GM23338 (cell line): ENCODE measurements around the gene FMN1. TPM values are rescaled to one million over a fixed set of nuclear protein-coding genes. Genes with fewer than 3 reads are reported as not detected.

ENCODE experiments used
- ATAC-seq: fragments of 200-7000 bp; cut with Tn5 transposase; 3 replicates; pipeline ENCODE4 v1.9.1; 2020
- DNase-seq: peaks from one replicate; pipeline ENCODE4 v3.0.0-alpha.2; 2015; ENCODE audit warnings: low spot score
- H2AFZ ChIP-seq: fragments of 200-600 bp; sonication (generic); 2 replicates; pipeline ENCODE4 v1.8.0; 2016; ENCODE audit warnings: antibody characterized with exemption, mild to moderate bottlenecking, moderate library complexity
- H3F3A ChIP-seq: fragments of 200-600 bp; sonication (generic); replicated peaks from 2 replicates; pipeline ENCODE4 v1.8.0; 2017; ENCODE audit warnings: antibody characterized with exemption, mixed run types, low read depth
- H3K27ac ChIP-seq: fragments of 200-600 bp; sonication (generic); 2 replicates; pipeline ENCODE4 v1.6.1; 2016; ENCODE audit warnings: low read depth
- H3K27me3 ChIP-seq: fragments of 200-600 bp; sonication (generic); 2 replicates; pipeline ENCODE4 v1.8.0; 2016; ENCODE audit warnings: mild to moderate bottlenecking, mixed run types, moderate library complexity; ENCODE audit not compliant: insufficient read depth
- H3K36me3 ChIP-seq: fragments of 200-600 bp; sonication (generic); 2 replicates; pipeline ENCODE4 v1.8.0; 2016; ENCODE audit warnings: mild to moderate bottlenecking; ENCODE audit not compliant: insufficient read depth
- H3K4me1 ChIP-seq: fragments of 200-600 bp; sonication (generic); 2 replicates; pipeline ENCODE4 v1.8.0; 2016; ENCODE audit warnings: mild to moderate bottlenecking, moderate library complexity; ENCODE audit not compliant: insufficient read depth
- H3K4me2 ChIP-seq: fragments of 200-600 bp; sonication (generic); 2 replicates; pipeline ENCODE4 v1.7.1; 2017; ENCODE audit warnings: mixed run types
- H3K4me3 ChIP-seq: fragments of 200-600 bp; sonication (generic); 2 replicates; pipeline ENCODE4 v1.6.1; 2016; ENCODE audit warnings: mixed run types
- H3K79me2 ChIP-seq: fragments of 200-600 bp; sonication (generic); replicated peaks from 2 replicates; pipeline ENCODE4 v1.8.0; 2017; ENCODE audit warnings: mild to moderate bottlenecking; ENCODE audit not compliant: insufficient read depth
- H3K9me2 ChIP-seq: fragments of 200-600 bp; sonication (generic); 2 replicates; pipeline ENCODE4 v1.8.0; 2017; ENCODE audit not compliant: insufficient read depth
- H4K20me1 ChIP-seq: fragments of 200-600 bp; sonication (generic); replicated peaks from 2 replicates; pipeline ENCODE4 v1.8.0; 2017; ENCODE audit warnings: mild to moderate bottlenecking; ENCODE audit not compliant: insufficient read depth
- H3K27ac Mint-ChIP-seq: 2 replicates; pipeline ENCODE4 v1.8.0; 2020; ENCODE audit warnings: inconsistent platforms, mild to moderate bottlenecking, moderate library complexity, mixed read lengths
- H3K27me3 Mint-ChIP-seq: 3 replicates; pipeline ENCODE4 v1.8.0; 2022; ENCODE audit warnings: low read depth, mild to moderate bottlenecking, moderate library complexity, mixed read lengths, inconsistent platforms; ENCODE audit not compliant: insufficient read depth, poor library complexity
- H3K36me3 Mint-ChIP-seq: 3 replicates; pipeline ENCODE4 v1.8.0; 2021; ENCODE audit warnings: low read depth, mild to moderate bottlenecking, inconsistent platforms, moderate library complexity, mixed read lengths
- H3K4me1 Mint-ChIP-seq: 3 replicates; pipeline ENCODE4 v1.8.0; 2020; ENCODE audit warnings: mild to moderate bottlenecking, inconsistent platforms, mixed read lengths
- H3K4me3 Mint-ChIP-seq: 3 replicates; pipeline ENCODE4 v1.8.0; 2021; ENCODE audit warnings: moderate library complexity, mild to moderate bottlenecking, inconsistent platforms, mixed read lengths
- H3K9me3 Mint-ChIP-seq: 3 replicates; pipeline ENCODE4 v1.8.0; 2020; ENCODE audit warnings: moderate library complexity, mild to moderate bottlenecking, inconsistent platforms, mixed read lengths
- CREB1 ChIP-seq: fragments of 250-450 bp; sonication (Bioruptor Pico); IDR thresholded peaks from 2 replicates; pipeline ENCODE4 v1.5.0; 2020; ENCODE audit warnings: low read depth, mild to moderate bottlenecking, moderate library complexity
- CTCF ChIP-seq, 2 experiments: fragments of 200-600 bp in 1 of 2; sonication (generic) in 1 of 2; conservative IDR thresholded peaks; 2 replicates each; pipeline versions ENCODE4 v1.5.1 to v1.6.1; 2016 to 2017; ENCODE audit warnings: antibody characterized with exemption in 2 of 2, low read depth in 2 of 2, mild to moderate bottlenecking in 2 of 2, moderate library complexity in 1 of 2
- ETS1 ChIP-seq: IDR thresholded peaks from 2 replicates; pipeline ENCODE4 v1.6.1; 2016; ENCODE audit warnings: antibody characterized with exemption
- EZH2 ChIP-seq: fragments of 200-600 bp; sonication (generic); IDR thresholded peaks from one replicate; pipeline ENCODE4 v1.8.0; 2017; ENCODE audit warnings: antibody characterized with exemption, mild to moderate bottlenecking, low read depth; ENCODE audit not compliant: unreplicated experiment
- EZH2phosphoT487 ChIP-seq: fragments of 200-600 bp; sonication (generic); IDR thresholded peaks from one replicate; pipeline ENCODE4 v1.8.1; 2018; ENCODE audit warnings: antibody characterized with exemption; ENCODE audit not compliant: unreplicated experiment
- JUNB ChIP-seq: IDR thresholded peaks from one replicate; pipeline ENCODE4 v1.6.1; 2016; ENCODE audit warnings: antibody characterized with exemption; ENCODE audit not compliant: unreplicated experiment
- NANOG ChIP-seq: IDR thresholded peaks from 2 replicates; pipeline ENCODE4 v1.6.1; 2016; ENCODE audit warnings: antibody characterized with exemption, borderline replicate concordance
- POLR2AphosphoS5 ChIP-seq: IDR thresholded peaks from 2 replicates; pipeline ENCODE4 v1.6.1; 2016; ENCODE audit warnings: antibody characterized with exemption, low read depth
- REST ChIP-seq: IDR thresholded peaks from one replicate; pipeline ENCODE4 v1.6.1; 2018; ENCODE audit warnings: antibody characterized with exemption; ENCODE audit not compliant: unreplicated experiment
- STAT1 ChIP-seq: IDR thresholded peaks from one replicate; pipeline ENCODE4 v1.6.1; 2016; ENCODE audit warnings: antibody characterized with exemption; ENCODE audit not compliant: unreplicated experiment
- ZNF114 ChIP-seq: fragments of 250-450 bp; sonication (Bioruptor Pico); IDR thresholded peaks from 2 replicates; pipeline ENCODE4 v1.5.0; 2020; ENCODE audit warnings: mild to moderate bottlenecking, moderate library complexity
- ZNF331 ChIP-seq: fragments of 250-450 bp; sonication (Bioruptor Pico); IDR thresholded peaks from 2 replicates; pipeline ENCODE4 v1.5.0; 2020; ENCODE audit warnings: low read depth, mild to moderate bottlenecking, moderate library complexity
- ZNF462 ChIP-seq: fragments of 250-450 bp; sonication (Bioruptor Pico); IDR thresholded peaks from 2 replicates; pipeline ENCODE4 v1.5.0; 2020; ENCODE audit warnings: mild to moderate bottlenecking, moderate library complexity
- polyA plus RNA-seq: library from polyadenylated mRNA; unstranded; fragments of >200 nt; fragmentation: Nextera tagmentation; extraction: Ambion mirVana; gene quantifications from 2 replicates; pipeline ENCODE4 v1.2.1, GENCODE V29; 2016
- total RNA-seq: library from RNA; depleted of rRNA; stranded (reverse); fragments of >200 nt; shearing (Covaris generic); gene quantifications from 2 replicates; pipeline ENCODE4 v1.2.3, GENCODE V29; 2014

Gene FMN1
- total and polyA plus RNA-seq, 2 experiments from 2014 or later = 1.2 to 1.6 TPM

- Mint-ChIP-seq H3K4me3 (no peak overlapping the region), H3K27me3 (no peaks in the 10 kb centered on the region), H3K4me1 (no peaks in the 10 kb centered on the region), H3K27ac (no peak overlapping the region), H3K36me3 (peaks cover 8% of the 10 kb centered on the region; the same call in 2 of the 3 replicates), H3K9me3 (peaks cover 17% of the 10 kb centered on the region)
- H3K4me3 ChIP-seq = no peak overlapping the region
- H3K9me2 ChIP-seq = no peaks in the 10 kb centered on the region
- H3K27ac ChIP-seq = no peak overlapping the region
- H3K79me2 ChIP-seq = no peaks in the 10 kb centered on the region
- TF ChIP-seq ZNF331 (CRISPR knock-in tag) (no peak), POLR2AphosphoS5 (no peak), NANOG (no peak), STAT1 (no peak), CREB1 (CRISPR knock-in tag) (no peak), ZNF462 (CRISPR knock-in tag) (no peak), EZH2 (no peak), ZNF114 (CRISPR knock-in tag) (no peak), CTCF (conservative IDR thresholded peaks at IDR 0.05; ENCODE audit: low read depth in 2 of 2) (no peak), EZH2phosphoT487 (no peak), REST (no peak), ETS1 (no peak), JUNB (no peak)
- H4K20me1 ChIP-seq = no peaks in the 10 kb centered on the region
- H3K36me3 ChIP-seq = no peaks in the 10 kb centered on the region
- no peak overlapping the region for H2AFZ ChIP-seq
- H3K4me1 ChIP-seq = no peaks in the 10 kb centered on the region
- ATAC-seq = no peak
- H3K27me3 ChIP-seq = no peaks in the 10 kb centered on the region
- no peak for DNase-seq
- no peak overlapping the region for H3K4me2 ChIP-seq
- no peaks in the 10 kb centered on the region for H3F3A ChIP-seq
These were observed 154.0 kb downstream of the FMN1 start for GRCh38 chr15:33040496-33040895.
